HK-2 (cell line): Measurements from ENCODE around the gene CCDC15.

ENCODE experiments used
- DNase-seq: peaks from one replicate; pipeline ENCODE4 v3.0.0-alpha.2; 2018; ENCODE audit not compliant: unreplicated experiment

CCDC15 gene, protein sequence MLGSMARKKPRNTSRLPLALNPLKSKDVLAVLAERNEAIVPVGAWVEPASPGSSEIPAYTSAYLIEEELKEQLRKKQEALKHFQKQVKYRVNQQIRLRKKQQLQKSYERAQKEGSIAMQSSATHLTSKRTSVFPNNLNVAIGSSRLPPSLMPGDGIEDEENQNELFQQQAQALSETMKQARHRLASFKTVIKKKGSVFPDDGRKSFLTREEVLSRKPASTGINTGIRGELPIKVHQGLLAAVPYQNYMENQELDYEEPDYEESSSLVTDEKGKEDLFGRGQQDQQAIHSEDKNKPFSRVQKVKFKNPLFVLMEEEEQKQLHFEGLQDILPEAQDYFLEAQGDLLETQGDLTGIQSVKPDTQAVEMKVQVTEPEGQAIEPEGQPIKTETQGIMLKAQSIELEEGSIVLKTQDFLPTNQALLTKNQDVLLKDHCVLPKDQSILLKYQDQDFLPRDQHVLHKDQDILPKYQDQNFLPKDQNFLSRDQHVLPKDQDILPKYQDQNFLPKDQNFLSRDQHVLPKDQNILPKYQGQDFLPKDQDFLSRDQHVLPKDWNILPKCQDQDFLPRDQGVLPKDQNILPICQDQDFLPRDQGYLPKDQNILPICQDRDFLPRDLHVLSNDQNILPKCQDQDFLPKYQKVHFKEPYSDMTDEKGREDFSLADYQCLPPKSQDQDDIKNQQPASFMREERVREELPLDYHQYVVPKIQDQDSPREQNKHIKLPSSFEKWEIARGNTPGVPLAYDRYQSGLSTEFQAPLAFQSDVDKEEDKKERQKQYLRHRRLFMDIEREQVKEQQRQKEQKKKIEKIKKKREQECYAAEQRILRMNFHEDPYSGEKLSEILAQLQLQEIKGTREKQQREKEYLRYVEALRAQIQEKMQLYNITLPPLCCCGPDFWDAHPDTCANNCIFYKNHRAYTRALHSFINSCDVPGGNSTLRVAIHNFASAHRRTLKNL

DNA sequence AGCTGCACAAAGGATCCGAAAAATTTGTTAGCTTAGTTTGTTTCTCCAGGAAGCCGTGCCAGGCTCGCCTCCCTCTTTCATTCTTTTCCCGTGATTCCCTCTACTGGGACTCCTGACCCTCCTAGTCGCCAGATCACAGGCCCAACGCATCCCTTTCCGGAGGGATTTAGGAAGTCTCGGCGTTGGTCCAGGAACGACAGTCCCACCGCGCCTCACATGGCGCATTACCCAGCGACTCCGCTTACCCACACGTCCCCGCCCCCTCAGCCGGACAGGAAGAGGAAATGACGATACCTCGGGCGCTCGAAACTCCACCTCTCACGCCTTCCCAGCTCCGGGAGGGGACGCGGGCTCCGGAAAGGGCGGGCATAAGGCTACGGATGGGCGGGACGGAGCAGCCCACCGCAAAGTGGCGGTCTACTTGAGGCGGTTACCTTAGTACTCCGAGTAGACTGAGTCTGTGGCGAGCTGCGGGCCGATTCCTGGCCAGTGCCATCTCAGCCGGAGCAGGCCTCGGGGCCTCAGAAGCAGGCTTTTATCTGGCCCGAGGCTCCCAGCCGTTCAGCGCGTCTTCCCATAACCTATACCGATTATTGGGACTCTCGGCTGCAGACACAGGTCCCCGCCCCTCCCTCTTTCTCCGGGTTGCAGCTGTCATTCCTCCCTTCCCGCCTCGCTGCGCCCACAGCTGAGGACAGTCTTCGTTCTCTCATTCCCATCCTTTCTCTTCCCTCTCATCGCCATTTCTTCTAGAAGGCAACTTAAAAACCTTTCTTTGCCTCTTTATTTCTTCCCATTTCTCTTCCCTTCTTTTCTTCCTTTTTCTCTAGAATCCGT, at the start of gene CCDC15:
TSS of gene CCDC15 (plus strand) at position 450 of the 837 bp plus-strand sequence. CDS start 531 bp downstream, outside the sequence.
- DNase-seq, result peak; percentile 92

DNA sequence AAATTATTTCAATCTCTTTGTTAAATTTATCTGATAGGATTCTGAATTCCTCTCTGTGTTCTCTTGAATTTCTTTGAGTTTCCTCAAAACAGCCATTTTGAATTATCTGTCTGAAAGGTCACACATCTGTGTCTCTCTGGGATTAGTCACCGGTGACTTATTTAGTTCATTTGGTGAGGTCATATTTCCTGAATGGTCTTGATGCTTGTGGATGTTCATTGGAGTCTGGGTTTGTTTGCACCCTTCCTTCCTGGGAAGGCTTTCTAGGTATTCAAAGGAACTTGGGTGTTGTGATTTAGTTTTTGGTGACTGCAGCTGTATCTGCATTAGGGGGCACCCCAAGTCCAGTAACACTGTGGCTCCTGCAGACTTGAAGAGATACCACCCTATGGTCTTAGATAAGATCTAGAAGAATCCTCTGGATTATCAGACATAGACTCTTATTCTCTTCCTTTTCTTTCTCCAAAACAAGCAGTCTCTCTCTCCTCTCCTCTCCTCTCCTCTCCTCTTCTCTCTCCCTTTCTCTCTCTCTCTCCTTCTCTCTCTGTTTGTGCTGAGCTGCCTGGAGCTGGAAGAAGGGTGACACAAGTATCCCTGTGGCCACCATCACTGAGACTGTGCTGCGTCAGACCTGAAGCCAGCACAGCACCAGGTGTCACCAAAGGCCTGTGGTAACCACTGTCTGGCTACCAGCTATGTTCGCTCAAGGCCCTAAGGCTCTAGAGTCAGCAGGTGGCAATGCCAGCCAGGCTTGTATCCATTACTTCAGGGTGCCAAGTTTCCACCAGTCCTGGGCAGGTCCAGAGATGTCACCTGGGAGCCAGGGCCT, 38.2 kb upstream of the CCDC15 start:
- DNase-seq, result no peak

DNA sequence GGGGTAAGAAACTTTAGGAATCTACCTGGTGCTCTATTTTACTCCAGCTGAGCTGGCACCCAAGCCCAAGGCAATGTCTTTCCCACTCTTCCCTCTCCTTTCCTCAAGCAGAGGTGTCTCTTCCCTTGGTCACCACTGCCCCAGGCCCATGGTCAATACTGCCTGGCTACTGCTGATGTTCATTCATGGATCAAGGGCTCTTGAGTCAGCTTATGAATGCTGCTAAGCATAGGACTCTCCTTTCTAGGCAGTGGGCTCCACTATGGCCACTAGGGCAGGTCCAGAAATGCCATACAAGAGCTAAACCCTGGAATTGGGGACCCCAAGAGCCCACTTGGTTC, 37.7 kb upstream of the CCDC15 start:
- no peak for DNase-seq

DNA sequence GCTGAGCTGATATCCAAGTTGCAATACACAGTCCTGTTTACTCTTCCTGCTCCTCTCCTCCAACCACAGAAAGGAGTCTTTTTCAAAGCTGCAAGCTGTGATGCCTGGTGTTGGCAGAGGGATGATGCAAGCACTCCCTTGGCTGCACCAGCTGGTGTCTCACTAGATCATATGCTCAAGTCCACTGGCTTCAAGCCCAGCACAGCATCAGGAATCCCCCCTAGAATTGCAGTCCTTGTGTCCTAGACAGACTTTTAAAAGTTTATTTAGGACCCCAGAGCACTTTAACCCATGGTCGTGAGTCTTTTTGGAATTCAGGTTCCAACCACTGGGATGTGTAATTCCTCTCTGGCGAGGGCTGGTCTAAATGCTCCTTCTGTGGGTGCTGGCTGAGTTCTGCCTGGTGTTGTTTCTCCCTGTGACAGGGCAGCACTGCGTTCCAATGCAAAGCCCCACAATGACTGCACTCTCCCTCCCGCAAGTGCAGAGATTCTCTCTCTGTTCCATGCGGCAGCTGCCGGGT, 36.8 kb upstream of the CCDC15 start:
- no peak for DNase-seq

- DNase-seq, result no peak
Measured at GRCh38 chr11:124918950-124919349, 35.1 kb upstream of the CCDC15 start, which contains the start of gene HEPN1. HEPN1 (plus strand) TSS chr11:124919250.

DNA sequence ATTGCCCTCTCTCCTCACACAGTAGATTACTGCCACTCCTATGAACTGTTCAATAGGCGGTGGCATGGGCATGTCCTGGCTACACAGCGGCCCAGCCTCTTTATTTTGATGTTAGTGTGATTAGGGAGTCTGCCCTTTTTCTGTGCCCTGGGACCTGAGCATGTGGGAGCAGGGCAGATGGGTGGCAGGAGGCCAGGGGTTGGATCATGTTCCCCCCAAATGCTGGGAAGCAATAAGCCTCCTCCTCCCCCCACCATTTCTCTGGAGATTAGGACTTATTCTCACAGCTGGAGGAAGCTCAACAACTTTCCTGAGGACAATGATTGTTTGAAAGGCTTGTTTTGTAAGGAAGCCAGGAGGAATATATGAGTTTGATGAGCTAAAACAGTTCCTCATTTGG, 34.1 kb upstream of the CCDC15 start:
- no peak for DNase-seq

GRCh38 chr11:124920356-124920755, 33.6 kb upstream of the CCDC15 start:
- no peak for DNase-seq

DNA sequence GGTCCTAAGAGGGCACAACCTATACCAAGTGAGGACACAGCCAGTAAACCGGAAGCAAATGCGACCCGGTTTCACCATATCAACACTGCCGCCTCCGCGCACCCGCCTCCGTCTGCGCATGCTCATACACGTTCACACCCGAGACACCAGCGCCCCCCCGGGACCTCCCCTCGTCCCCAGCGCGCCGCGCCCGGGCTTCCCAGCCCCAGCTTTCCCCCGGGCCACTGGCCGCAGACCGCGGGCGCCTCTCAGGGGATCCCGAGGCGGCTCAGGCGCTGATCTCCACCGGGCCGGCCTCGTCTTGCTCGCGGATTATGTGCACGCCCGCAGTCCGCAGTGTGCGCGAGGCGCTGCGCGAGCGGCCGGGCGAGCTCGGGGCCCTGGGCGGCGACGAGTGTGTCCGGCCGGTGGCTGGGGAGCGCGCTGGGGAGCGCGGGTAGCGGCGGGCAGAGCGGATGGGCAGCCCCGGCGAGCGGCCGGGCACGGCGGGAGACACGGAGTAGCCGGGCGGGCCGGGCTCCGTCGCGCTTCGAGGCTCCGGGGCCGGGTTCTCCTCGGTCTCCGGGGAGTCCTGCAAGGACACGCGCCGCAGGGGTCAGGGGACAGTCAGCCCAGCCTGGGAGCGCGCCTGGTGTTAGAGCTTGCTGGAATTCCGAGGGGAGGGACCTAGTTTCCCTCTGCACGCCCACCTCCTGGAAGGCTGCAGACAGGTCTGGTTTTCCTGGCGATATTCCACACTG, 33.0 kb upstream of the CCDC15 start:
- DNase-seq, result peak; percentile 88

DNA sequence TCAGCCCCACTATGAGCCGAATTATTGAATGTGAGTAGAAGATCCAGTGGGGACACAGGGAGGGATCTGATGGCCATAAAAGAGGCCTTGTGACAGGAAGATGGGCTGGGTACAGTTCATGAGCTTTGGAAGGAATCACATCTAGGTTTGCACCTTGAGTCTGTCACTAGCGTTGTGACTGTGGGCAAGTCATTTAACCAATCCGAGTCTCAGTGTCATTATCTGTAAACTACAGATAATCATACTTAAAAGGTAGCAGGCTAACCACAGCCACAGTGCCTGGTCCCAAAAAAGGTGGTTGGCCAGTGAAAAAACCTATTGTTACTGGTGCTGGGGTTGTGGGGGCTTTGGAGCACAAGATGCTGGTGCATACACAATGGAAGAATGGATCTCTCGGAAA, 31.2 kb upstream of the CCDC15 start:
- no peak for DNase-seq

- DNase-seq, result no peak
Measured at GRCh38 chr11:124923296-124923695, 30.7 kb upstream of the CCDC15 start.

GRCh38 chr11:124928942-124929665, 24.9 kb upstream of the CCDC15 start:
- no peak for DNase-seq

DNA sequence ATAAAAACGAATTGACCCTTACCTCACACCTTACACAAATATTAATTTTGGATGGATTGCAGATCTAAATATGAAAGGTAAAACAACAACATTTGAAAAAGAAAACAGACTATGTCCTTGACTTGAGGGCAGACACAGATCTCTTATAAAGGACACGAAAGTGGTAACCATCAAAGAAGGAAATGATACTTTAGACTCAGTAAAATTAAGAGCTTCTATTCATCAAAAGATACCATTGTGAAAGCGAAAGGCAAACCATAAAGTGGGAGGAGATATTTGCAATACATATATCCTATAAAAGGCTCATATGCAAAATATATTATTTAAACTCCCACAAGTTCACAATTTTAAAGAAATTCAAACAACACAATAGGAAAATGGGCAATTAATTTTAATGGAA, 23.2 kb upstream of the CCDC15 start:
- DNase-seq, result no peak

DNA sequence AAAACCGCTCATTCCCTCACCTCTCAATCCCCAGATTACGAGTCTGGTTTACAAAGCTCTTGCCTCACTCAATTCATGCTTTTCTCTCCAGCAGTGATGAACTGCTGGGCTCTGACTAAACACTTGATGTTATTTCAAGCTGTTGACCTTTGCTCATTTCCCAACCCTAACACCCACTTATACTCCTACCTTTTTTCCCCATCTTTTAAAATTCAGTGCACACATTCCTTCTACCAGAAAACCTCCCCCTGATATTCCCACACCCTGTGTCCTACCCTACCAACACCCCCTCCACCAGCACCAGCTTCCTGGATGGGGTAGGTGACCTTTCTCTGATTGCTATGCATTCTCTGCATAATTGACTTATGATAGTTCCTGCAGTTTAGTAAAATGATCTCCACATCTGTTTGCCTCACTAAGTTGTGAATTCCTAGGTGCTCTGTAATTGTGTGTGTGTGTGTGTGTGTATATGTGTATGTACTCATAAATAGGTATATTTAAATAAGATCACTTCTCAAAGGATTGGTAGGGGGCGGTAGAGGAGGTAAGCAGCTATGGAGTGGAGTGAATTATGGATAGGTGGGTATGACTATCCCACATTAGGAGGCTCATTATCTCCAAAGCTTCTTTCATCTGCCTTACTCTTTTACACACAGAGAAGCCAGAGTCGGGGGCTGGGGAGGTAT, 19.0 kb upstream of the CCDC15 start:
- no peak for DNase-seq

DNA sequence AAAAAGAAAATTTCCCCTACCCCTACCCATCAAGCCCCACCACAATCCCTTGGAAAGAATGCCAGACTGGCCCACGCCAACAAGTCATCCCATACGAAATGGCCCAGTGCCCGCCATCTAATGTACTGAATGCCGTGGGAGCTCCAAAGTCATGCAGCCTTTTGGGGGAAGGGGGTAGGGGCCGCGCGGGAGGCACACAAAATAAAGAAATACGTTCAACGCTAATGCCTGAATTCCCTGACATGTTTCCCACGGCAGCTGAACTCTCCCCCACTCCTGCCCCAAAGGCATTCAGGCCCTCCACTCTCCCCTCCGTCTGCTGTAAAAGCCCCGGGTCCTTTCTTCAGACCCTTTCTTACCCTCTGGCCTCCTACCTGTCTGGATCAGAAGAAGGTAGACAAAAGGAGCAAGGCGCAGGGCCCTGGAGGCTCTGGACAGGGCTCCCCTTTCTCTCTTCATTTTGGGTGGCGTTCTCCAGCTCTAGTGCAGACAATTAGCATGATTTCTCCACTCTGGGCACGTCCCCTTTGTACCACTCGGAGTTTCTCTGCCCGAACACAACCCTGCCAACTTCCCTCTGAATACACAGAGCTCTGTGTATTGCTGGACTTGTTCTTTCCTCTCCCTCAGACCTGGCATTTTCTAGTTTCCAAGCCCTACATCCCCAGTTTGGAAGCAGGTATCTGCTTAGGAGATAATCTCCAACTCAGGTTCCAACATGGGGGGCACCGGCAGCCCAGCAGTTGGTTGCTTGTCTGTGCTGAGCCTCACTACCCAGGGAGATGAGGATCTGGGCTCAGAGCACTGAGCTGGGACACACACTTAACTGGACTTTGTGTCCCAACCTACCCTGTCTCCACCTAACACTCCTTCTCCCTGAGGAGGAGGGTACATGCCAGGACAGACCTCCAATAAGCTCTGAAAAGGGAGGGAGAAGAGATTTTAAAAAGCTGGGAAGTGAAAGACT, 18.2 kb upstream of the CCDC15 start, which contains the start of gene HEPACAM:
TSS of gene HEPACAM (minus strand) at position 500 of the 967 bp plus-strand sequence. CDS start at position 459, 41 bp downstream.
- no peak for DNase-seq

DNA sequence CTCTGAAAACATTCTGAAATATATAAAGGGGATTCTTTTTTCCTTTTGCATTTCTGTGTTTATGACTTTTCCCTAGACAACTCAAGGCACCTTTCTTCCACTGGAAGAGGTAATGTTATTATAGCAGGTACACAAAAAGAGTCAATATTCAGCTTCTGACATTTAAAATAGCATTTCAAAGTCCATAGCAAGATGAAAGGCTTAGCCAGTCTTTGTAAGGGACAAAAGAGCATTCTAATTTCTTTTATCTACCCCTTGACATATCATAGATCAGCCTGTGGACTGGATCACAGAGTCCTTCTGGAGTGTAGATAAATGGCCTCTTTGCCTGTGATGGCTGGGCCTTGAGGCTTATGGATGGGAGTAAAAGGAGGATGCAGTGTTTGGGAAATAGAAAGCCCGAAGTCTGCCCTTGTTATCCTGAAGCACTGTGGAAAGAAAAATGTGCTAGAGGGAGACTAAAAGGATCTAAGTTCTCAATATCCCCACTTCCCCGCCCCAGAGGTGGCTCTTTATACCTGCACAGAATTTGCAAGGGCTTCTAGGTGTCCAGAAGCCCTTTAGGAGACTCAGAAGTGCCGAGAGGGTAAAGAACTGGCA, 16.6 kb upstream of the CCDC15 start:
- no peak for DNase-seq

DNA sequence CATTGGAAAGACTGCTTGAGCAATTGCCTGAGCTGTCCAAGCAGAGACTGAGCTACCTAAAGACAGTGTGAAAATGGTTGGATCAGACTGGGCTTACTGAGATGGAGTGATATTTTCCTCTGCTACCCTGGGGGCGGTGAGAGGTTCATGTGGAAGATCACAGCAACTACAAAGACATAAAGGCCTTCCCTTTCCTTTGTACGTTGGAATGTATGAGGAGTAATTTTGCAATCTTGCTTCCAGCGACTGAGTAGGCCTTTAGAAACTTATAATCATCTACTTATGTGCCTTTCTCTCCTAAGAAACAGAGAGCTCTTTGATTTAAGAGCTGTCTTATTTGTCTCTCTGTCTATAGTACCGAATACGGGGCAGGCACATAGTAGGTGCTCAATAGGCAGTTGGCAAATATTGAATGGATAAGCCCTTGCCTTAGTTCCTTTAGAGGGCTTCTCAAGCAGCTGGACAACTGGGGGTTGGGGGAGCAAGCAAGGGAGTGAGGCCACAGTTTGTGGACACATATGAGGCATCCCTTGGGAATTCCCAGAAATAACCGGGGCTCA, 15.7 kb upstream of the CCDC15 start:
- DNase-seq, result no peak

DNA sequence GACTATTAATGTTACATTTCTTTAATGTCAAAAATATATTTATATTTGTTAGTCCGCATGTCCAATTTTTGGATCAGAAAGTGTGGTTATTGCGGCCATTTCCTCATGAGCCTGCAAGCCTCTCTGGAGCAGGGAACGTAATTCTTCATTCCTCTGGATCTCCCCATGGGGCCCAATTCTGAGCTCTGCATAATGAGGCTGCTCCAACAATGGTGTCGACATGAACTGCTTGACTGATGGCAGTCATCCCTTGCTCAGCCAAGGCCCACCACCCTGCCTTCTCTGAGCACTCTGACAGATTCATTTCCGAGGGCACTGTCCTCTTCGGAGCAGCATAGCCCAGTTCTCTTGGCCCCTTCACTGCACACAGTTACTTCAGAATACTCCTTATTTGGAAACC, 15.0 kb upstream of the CCDC15 start:
- DNase-seq, result no peak
